GM23248 (cell line): ENCODE data around the gene POLRMT.
"Not testable (repeated sequence)": the region's sequence is repeated elsewhere in the genome, so short reads cannot be mapped to it uniquely, and the experiment has no call there.

Source experiments
- EZH2 ChIP-seq: fragments of 200-600 bp; sonication (generic); IDR thresholded peaks from 2 replicates; pipeline ENCODE4 v1.6.1; 2018; ENCODE audit warnings: antibody characterized with exemption, mild to moderate bottlenecking; ENCODE audit not compliant: insufficient read depth, poor library complexity, severe bottlenecking
- EZH2phosphoT487 ChIP-seq: fragments of 200-600 bp; sonication (generic); IDR thresholded peaks from 2 replicates; pipeline ENCODE4 v1.6.1; 2018; ENCODE audit warnings: antibody characterized with exemption, moderate library complexity, mild to moderate bottlenecking, low read depth; ENCODE audit not compliant: insufficient read depth

DNA sequence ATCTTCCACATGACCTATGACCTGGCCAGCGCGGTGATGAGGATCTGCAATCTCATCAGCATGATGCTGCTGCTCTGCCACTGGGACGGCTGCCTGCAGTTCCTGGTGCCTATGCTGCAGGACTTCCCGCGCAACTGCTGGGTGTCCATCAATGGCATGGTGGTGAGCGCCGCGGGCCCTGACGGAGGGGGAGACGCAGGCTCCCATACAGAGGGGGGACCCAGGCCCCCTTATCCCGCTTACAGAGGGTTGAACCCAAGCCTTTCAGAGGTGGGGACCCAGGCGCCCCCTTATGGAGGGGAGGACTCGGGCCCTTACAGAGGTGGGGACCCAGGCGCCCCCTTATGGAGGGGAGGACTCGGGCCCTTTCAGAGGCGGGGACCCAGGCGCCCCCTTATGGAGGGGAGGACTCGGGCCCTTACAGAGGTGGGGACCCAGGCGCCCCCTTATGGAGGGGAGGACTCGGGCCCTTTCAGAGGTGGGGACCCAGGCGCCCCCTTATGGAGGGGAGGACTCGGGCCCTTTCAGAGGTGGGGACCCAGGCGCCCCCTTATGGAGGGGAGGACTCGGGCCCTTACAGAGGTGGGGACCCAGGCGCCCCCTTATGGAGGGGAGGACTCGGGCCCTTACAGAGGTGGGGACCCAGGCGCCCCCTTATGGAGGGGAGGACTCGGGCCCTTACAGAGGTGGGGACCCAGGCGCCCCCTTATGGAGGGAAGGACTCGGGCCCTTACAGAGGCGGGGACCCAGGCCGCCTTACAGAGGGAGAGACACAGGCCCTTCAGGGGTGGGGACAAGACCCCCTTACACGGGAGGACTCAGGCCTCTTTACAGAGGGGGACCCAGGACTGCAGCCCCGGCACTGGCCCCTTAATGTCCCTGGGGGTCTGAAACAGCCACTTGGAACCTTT lies 28.0 kb downstream of the POLRMT start:
- TF ChIP-seq EZH2, EZH2phosphoT487: not testable (repeated sequence)
